K562 (cell line): ENCODE results near the gene RDH5. TPM values are rescaled to one million over a fixed set of nuclear protein-coding genes. Genes with fewer than 3 reads are reported as not detected.

Experiments
- CREM ChIP-seq: IDR thresholded peaks from 2 replicates; pipeline ENCODE4 v1.6.1; 2014; ENCODE audit warnings: antibody characterized with exemption, low read depth
- EP400 ChIP-seq: fragments of 450-650 bp; IDR thresholded peaks from 2 replicates; pipeline ENCODE4 v1.6.1; 2017; ENCODE audit warnings: antibody characterized with exemption, mild to moderate bottlenecking, moderate library complexity
- ESRRA ChIP-seq: fragments of 450-650 bp; IDR thresholded peaks from 2 replicates; pipeline ENCODE4 v1.6.1; 2014; ENCODE audit warnings: low read depth, mild to moderate bottlenecking, moderate library complexity, borderline replicate concordance
- GABPB1 ChIP-seq: sonication (generic); formaldehyde crosslinking; IDR thresholded peaks from 2 replicates; pipeline ENCODE4 v1.8.0; 2022; ENCODE audit warnings: mild to moderate bottlenecking, missing genetic modification reagents
- GABPB2 ChIP-seq: fragments of 250-450 bp; sonication (Bioruptor Pico); conservative IDR thresholded peaks from 2 replicates; pipeline ENCODE4 v1.5.1; 2021; ENCODE audit warnings: mild to moderate bottlenecking
- HDAC3 ChIP-seq: fragments of 450-650 bp; IDR thresholded peaks from 2 replicates; pipeline ENCODE4 v1.6.1; 2018; ENCODE audit warnings: borderline replicate concordance, mild to moderate bottlenecking, moderate library complexity; ENCODE audit not compliant: partially characterized antibody
- L3MBTL2 ChIP-seq: fragments of 450-650 bp; IDR thresholded peaks from 2 replicates; pipeline ENCODE4 v1.6.1; 2016; ENCODE audit warnings: mild to moderate bottlenecking, moderate library complexity
- NFYB ChIP-seq: IDR thresholded peaks from 2 replicates; pipeline ENCODE4 v1.6.1; 2011; ENCODE audit warnings: mild to moderate bottlenecking, moderate library complexity; ENCODE audit not compliant: insufficient read length; ENCODE audit errors: extremely low read depth
- NR2C1 ChIP-seq, 2 experiments: fragments of 450-650 bp; IDR thresholded peaks; 2 replicates each; pipeline ENCODE4 v1.6.1; 2017; ENCODE audit warnings: mild to moderate bottlenecking in 2 of 2, antibody characterized with exemption in 1 of 2, inconsistent platforms in 1 of 2, missing compliant biosample characterization in 1 of 2, missing genetic modification characterization in 1 of 2
- PYGO2 ChIP-seq: fragments of 450-650 bp; IDR thresholded peaks from 2 replicates; pipeline ENCODE4 v1.6.1; 2016; ENCODE audit warnings: mild to moderate bottlenecking, missing genetic modification characterization, moderate library complexity, missing compliant biosample characterization
- SREBF2 ChIP-seq: sonication (generic); formaldehyde crosslinking; IDR thresholded peaks from 2 replicates; pipeline ENCODE4 v1.4.0; 2020; ENCODE audit warnings: mild to moderate bottlenecking, missing genetic modification reagents
- YY1 ChIP-seq, 3 experiments: IDR thresholded peaks; 2 replicates each; pipeline ENCODE4 v1.6.1; 2011; ENCODE audit warnings: low read length in 2 of 3, mild to moderate bottlenecking in 2 of 3, moderate library complexity in 2 of 3, borderline replicate concordance in 1 of 3, control low read depth in 1 of 3, low read depth in 1 of 3; ENCODE audit not compliant: insufficient read depth in 3 of 3, insufficient replicate concordance in 2 of 3, control insufficient read depth in 1 of 3, insufficient read length in 1 of 3; ENCODE audit errors: extremely low read depth in 1 of 3
- ZBTB17 ChIP-seq: fragments of 450-650 bp; formaldehyde crosslinking; IDR thresholded peaks from 2 replicates; pipeline ENCODE4 v1.4.0; 2020; ENCODE audit warnings: mild to moderate bottlenecking
- polyA plus RNA-seq, 8 experiments: library from polyadenylated mRNA; depleted of rRNA in 4 of 8; stranded (reverse) in 5 of 8; unstranded in 3 of 8; fragments of >200 nt; fragmentation: Nextera tagmentation in 2 of 8; fragmentation: Illumina TruSeq in 1 of 8; extraction: Ambion mirVana in 2 of 8; extraction: Trizol in 1 of 8; gene quantifications; 2 replicates each; pipeline versions ENCODE4 v1.2.1 to v1.2.3, GENCODE V29; 2011 to 2014; ENCODE audit warnings: inconsistent platforms in 1 of 8, missing spikeins in 1 of 8
- total RNA-seq, 7 experiments: library from RNA; depleted of rRNA in 6 of 7; stranded (reverse); fragments of >200 nt in 6 of 7; fragmentation: Illumina TruSeq in 2 of 7; extraction: Trizol in 2 of 7; gene quantifications; 2 replicates each; pipeline versions ENCODE4 v1.2.1 to v1.2.3, GENCODE V29; 2011 to 2021; ENCODE audit warnings: low replicate concordance in 1 of 7
- TF ChIP-seq, protein P1 (sequence below): sonication (generic); formaldehyde crosslinking; IDR thresholded peaks from 2 replicates; pipeline ENCODE4 v1.8.1; 2023; ENCODE audit warnings: mild to moderate bottlenecking, missing genetic modification reagents
- TF ChIP-seq, protein P2 (sequence below): fragments of 200-800 bp; sonication (Bioruptor generic); IDR thresholded peaks from 2 replicates; pipeline ENCODE4 v1.6.1; 2017; ENCODE audit warnings: missing genetic modification characterization, missing compliant biosample characterization
- TF ChIP-seq, protein P3 (sequence below), 3 experiments: fragments of 200-800 bp in 1 of 3; sonication (Bioruptor generic) in 1 of 3; sonication (generic) in 1 of 3; formaldehyde crosslinking in 1 of 3; IDR thresholded peaks; 2 replicates each; pipeline versions ENCODE4 v1.6.1 to v1.8.0; 2016 to 2022; ENCODE audit warnings: mild to moderate bottlenecking in 2 of 3, missing compliant biosample characterization in 2 of 3, missing genetic modification characterization in 2 of 3, missing genetic modification reagents in 1 of 3
- TF ChIP-seq, protein P4 (sequence below), 3 experiments: IDR thresholded peaks in 2 of 3; conservative IDR thresholded peaks in 1 of 3; 2 replicates each; pipeline ENCODE4 v1.5.1; 2011 to 2012; ENCODE audit warnings: low read length in 3 of 3, mild to moderate bottlenecking in 3 of 3, control low read depth in 2 of 3, improper control_type of control experiment in 1 of 3, inconsistent platforms in 1 of 3, low read depth in 1 of 3, mixed read lengths in 1 of 3, moderate library complexity in 1 of 3; ENCODE audit not compliant: insufficient read depth in 2 of 3

RDH5 gene
- total and polyA plus RNA-seq, 9 of the 15 experiments (the other 6 are each of a cell fraction or from before 2014, with no cell fraction given): 0.28 to 2.0 (median 1.1) TPM; not detected in 1

DNA sequence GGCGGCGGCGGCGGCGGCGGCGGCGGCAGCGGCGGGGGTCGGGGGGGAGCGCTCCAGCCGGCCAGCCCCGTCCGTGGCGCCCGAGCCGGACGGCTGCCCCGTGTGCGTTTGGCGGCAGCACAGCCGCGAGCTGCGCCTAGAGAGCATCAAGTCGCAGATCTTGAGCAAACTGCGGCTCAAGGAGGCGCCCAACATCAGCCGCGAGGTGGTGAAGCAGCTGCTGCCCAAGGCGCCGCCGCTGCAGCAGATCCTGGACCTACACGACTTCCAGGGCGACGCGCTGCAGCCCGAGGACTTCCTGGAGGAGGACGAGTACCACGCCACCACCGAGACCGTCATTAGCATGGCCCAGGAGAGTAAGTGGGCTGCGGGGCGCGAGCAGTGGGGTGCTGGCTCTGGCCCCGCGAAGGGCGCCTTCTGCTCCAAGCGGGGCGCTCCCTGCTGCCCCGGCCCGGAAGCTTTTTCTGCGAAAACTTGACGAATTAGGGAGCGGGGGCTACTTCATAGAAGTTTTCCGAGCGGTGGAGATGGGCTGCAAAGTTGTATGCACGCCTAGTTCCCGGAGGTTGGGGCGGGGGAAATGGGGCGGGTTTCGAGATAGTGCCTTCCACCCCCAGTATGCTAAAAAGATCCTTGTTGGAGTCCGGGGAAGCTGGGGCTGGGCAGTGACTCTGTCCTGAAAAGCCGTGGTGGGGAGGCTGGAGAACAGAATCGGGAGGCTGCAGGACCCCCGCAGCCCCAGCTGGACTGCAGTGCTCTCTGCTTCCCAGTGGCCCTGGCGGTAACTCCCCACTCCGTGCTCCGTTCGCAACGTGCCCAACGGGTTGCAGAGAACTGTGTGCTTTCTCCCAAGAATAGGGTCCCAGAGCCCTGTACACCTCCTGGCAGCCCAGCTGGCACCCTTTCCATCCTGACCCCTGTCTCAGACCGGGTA is 23.5 kb downstream of the RDH5 start (continued):
- TF ChIP-seq GABPB1 (CRISPR knock-in tag) (peak; percentile 57; the same call in 1 of the 2 replicates), NR2C1 (IDR thresholded peaks at IDR 0.05) (no peak), NR2C1 (tag; IDR thresholded peaks at IDR 0.05) (no peak), NFYB (no peak), YY1 (IDR thresholded peaks at IDR 0.05; ENCODE audit: borderline replicate concordance in 1 of 3, control insufficient read depth in 1 of 3, extremely low read depth in 1 of 3, insufficient read depth in 3 of 3, insufficient read length in 1 of 3, insufficient replicate concordance in 2 of 3, low read depth in 1 of 3, low read length in 2 of 3) (peak in 1 of 3 experiments; percentile 8), PYGO2 (no peak), ESRRA (0 out of 2 replicates have a peak, but pooled peaks have one; percentile 24), ZBTB17 (0 out of 2 replicates have a peak, but pooled peaks have one; percentile 34), HDAC3 (no peak), EP400 (0 out of 2 replicates have a peak, but pooled peaks have one; percentile 5), GABPB2 (CRISPR knock-in tag) (no peak), SREBF2 (CRISPR knock-in tag) (no peak), CREM (peak; percentile 52; the same call in 1 of the 2 replicates), L3MBTL2 (peak; percentile 41; the same call in 1 of the 2 replicates)
- TF ChIP-seq, protein P1, sequence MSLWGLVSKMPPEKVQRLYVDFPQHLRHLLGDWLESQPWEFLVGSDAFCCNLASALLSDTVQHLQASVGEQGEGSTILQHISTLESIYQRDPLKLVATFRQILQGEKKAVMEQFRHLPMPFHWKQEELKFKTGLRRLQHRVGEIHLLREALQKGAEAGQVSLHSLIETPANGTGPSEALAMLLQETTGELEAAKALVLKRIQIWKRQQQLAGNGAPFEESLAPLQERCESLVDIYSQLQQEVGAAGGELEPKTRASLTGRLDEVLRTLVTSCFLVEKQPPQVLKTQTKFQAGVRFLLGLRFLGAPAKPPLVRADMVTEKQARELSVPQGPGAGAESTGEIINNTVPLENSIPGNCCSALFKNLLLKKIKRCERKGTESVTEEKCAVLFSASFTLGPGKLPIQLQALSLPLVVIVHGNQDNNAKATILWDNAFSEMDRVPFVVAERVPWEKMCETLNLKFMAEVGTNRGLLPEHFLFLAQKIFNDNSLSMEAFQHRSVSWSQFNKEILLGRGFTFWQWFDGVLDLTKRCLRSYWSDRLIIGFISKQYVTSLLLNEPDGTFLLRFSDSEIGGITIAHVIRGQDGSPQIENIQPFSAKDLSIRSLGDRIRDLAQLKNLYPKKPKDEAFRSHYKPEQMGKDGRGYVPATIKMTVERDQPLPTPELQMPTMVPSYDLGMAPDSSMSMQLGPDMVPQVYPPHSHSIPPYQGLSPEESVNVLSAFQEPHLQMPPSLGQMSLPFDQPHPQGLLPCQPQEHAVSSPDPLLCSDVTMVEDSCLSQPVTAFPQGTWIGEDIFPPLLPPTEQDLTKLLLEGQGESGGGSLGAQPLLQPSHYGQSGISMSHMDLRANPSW (CRISPR knock-in tag): no peak
- TF ChIP-seq, protein P2, sequence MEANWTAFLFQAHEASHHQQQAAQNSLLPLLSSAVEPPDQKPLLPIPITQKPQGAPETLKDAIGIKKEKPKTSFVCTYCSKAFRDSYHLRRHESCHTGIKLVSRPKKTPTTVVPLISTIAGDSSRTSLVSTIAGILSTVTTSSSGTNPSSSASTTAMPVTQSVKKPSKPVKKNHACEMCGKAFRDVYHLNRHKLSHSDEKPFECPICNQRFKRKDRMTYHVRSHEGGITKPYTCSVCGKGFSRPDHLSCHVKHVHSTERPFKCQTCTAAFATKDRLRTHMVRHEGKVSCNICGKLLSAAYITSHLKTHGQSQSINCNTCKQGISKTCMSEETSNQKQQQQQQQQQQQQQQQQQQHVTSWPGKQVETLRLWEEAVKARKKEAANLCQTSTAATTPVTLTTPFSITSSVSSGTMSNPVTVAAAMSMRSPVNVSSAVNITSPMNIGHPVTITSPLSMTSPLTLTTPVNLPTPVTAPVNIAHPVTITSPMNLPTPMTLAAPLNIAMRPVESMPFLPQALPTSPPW (CRISPR knock-in tag): peak; percentile 42; the same call in 1 of the 2 replicates
- TF ChIP-seq, protein P3, sequence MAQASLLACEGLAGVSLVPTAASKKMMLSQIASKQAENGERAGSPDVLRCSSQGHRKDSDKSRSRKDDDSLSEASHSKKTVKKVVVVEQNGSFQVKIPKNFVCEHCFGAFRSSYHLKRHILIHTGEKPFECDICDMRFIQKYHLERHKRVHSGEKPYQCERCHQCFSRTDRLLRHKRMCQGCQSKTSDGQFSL (CRISPR knock-in tag; IDR thresholded peaks at IDR 0.05): peak; percentile 29; the same call in 1 of the 2 replicates
- TF ChIP-seq, protein P3 (tag; IDR thresholded peaks at IDR 0.05): no peak
- TF ChIP-seq, protein P4, sequence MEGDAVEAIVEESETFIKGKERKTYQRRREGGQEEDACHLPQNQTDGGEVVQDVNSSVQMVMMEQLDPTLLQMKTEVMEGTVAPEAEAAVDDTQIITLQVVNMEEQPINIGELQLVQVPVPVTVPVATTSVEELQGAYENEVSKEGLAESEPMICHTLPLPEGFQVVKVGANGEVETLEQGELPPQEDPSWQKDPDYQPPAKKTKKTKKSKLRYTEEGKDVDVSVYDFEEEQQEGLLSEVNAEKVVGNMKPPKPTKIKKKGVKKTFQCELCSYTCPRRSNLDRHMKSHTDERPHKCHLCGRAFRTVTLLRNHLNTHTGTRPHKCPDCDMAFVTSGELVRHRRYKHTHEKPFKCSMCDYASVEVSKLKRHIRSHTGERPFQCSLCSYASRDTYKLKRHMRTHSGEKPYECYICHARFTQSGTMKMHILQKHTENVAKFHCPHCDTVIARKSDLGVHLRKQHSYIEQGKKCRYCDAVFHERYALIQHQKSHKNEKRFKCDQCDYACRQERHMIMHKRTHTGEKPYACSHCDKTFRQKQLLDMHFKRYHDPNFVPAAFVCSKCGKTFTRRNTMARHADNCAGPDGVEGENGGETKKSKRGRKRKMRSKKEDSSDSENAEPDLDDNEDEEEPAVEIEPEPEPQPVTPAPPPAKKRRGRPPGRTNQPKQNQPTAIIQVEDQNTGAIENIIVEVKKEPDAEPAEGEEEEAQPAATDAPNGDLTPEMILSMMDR (IDR thresholded peaks at IDR 0.05 in 2 of 3, conservative IDR thresholded peaks at IDR 0.05 in 1 of 3; ENCODE audit: insufficient read depth in 2 of 3, low read depth in 1 of 3, low read length in 3 of 3): peak in 2 of 3 experiments; percentile 28 to 46; a peak in 2 of 6 replicates
